Choroid plexus epithelial cell (primary cell): ENCODE results near the gene BLOC1S2.

Experiments
- DNase-seq: peaks from one replicate; pipeline ENCODE4 v3.0.0-alpha.2; 2010; ENCODE audit warnings: low read depth
- H3K4me3 ChIP-seq: 2 replicates; pipeline ENCODE4 v1.5.1; 2011; ENCODE audit warnings: low read depth, mild to moderate bottlenecking, control low read depth, low read length, moderate library complexity
- TF ChIP-seq, protein P1 (sequence below): conservative IDR thresholded peaks from 2 replicates; pipeline ENCODE4 v1.5.1; 2011; ENCODE audit warnings: low read depth, mild to moderate bottlenecking, control low read depth, inconsistent platforms, low read length, moderate library complexity

BLOC1S2 gene

DNA sequence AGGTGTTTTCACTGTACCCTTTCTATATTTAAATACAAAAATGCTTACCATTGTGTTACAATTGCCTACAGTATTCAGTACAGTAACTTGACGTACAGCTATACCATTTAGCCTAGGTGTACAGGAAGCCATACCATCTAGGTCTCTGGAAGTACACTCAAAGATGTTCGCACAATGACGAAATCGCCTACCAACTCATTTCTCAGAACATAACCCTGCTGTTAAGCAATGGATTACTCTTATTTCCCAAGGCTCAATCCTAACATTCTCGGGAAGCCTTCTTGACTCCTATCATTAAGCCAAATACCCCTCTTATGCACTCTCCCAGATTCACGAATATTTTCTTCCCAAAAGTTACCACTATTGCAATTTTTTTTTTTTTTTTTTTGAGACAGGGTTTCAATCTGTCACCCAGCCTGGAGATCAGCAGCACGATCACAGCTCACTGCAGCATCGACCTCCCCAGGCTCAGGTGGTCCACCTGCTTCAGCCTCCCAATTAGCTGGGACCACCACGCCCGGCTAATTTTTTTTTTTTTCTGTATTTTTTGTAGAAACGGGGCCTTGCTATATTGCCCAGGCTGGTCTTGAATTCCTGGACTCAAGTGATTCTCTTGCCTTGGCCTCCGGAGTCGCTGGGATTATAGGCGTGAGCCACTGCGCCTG lies 20.5 kb downstream of the BLOC1S2 start:
- TF ChIP-seq, protein P1, sequence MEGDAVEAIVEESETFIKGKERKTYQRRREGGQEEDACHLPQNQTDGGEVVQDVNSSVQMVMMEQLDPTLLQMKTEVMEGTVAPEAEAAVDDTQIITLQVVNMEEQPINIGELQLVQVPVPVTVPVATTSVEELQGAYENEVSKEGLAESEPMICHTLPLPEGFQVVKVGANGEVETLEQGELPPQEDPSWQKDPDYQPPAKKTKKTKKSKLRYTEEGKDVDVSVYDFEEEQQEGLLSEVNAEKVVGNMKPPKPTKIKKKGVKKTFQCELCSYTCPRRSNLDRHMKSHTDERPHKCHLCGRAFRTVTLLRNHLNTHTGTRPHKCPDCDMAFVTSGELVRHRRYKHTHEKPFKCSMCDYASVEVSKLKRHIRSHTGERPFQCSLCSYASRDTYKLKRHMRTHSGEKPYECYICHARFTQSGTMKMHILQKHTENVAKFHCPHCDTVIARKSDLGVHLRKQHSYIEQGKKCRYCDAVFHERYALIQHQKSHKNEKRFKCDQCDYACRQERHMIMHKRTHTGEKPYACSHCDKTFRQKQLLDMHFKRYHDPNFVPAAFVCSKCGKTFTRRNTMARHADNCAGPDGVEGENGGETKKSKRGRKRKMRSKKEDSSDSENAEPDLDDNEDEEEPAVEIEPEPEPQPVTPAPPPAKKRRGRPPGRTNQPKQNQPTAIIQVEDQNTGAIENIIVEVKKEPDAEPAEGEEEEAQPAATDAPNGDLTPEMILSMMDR = no peak
- DNase-seq = no peak
- H3K4me3 ChIP-seq = peak overlapping the region; percentile 100

DNA sequence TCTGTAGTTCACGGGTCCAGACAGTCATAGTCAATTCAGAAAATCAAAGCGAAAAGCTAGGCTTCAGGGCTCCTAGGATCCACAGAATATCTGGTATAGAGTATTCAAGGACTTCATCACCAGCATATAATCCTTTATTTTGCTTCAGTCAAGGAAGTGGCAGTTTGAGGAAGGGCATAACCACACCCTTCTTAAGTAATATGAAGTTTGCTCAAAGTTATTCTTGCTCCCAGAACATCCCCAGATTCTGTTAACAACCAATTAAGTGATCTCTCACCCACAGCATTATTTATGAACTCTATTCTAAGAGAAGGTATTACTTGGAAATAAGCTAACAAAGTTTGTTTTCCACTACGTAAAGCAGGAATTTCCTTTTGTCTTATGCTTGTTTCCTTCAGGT lies 32.3 kb downstream of the BLOC1S2 start:
- TF ChIP-seq, protein P1 = no peak
- DNase-seq = no peak

DNA sequence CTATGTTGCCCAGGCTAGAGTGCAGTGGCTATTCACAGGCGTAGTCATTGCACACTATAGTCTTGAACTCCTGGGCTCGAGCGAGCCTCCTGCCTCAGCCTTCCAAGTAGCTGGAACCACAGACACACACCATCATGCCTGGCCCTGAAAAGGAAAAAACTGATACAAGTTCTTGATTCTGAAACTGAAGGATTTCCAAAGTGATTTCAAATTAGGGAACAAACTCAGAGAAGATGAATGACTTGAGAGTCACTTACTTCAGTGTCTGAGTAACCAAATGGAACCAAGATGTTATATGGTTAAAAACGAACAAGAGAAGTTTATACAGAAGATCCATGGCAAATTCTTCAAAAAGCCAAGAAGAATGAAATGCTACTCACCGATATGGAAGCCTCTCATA lies 33.4 kb downstream of the BLOC1S2 start:
- H3K4me3 ChIP-seq = no peak overlapping the region
- no peak for DNase-seq
- TF ChIP-seq, protein P1 = no peak

More for the DNA sequence above, 32.3 kb downstream of the BLOC1S2 start:
- no peak overlapping the region for H3K4me3 ChIP-seq

DNA sequence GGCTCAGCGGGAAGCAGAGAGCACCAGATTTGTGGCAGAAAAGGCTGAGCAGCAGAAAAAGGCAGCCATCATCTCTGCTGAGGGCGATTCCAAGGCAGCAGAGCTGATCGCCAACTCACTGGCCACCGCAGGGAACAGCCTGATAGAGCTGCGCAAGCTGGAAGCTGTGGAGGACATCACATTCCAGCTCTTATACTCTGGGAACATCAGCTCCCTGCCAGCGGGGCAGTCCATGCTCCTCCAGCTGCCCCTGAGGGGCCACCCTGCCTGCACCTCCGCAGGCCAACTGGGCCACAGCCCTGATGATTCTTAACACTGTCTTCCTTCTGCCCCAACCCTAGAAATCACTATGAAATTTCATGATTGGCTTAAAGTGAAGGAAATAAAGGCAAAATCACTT lies 37.7 kb downstream of the BLOC1S2 start:
- no peak overlapping the region for H3K4me3 ChIP-seq
- DNase-seq = no peak
- TF ChIP-seq, protein P1 = no peak

DNA sequence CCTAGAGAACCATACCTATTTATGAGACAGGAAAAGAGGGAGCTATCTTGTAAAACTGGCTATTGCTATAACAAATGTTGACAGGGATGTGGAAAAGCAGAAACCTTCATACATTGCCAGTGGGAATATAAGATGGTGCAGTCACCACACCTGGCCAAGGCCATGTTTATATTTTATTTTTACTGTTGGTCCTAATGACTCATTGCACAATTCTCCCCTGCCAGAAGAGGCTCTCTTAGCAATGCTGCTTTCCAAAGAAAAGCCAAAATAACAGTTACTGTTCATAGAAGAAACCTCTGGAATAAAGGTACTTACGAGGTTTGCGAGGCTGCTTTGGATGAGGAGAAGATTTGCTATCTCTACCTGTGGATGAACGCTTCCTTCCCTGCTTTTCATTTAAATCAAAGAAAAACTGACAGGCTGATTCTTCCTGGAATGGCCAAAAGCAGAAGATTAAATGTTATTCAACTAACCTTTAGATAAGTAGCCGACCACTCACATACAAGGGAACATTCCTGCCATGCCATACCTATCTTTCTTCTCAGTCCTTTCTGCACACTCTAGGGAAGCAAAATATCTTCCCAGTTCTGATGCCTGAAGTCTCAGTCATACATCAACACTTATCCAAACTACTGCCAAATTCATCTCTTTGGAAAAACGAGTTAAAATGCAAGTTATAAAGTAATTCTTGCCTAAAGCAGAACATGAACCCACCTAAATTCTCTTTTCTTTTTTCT lies 40.8 kb downstream of the BLOC1S2 start:
- TF ChIP-seq, protein P1 = no peak
- no peak overlapping the region for H3K4me3 ChIP-seq
- DNase-seq = peak; percentile 67

- DNase-seq = no peak
- H3K4me3 ChIP-seq = no peak overlapping the region
- TF ChIP-seq, protein P1 = no peak
Observed at GRCh38 chr10:100239851-100240250, 46.6 kb downstream of the BLOC1S2 start.

GRCh38 chr10:100238429-100238828 lies 48.1 kb downstream of the BLOC1S2 start:
- no peak for DNase-seq
- TF ChIP-seq, protein P1 = no peak
- no peak overlapping the region for H3K4me3 ChIP-seq
